Bladder microvascular endothelial cell (primary cell): ENCODE measurements around the gene AADACL2. TPM values are rescaled to one million over a fixed set of nuclear protein-coding genes. Genes with fewer than 3 reads are reported as not detected.

Experiments used
- total RNA-seq: library from RNA; depleted of rRNA; stranded (reverse); fragments of >200 nt; gene quantifications from 2 replicates; pipeline ENCODE4 v1.2.3, GENCODE V29; 2014

AADACL2 gene
- total RNA-seq: not detected in 2 replicates

GRCh38 chr3:151733613-151734012, at the start of gene AADACL2:
Gene AADACL2, plus strand, starts transcription at chr3:151733927. Its CDS starts 109 bp downstream, at chr3:151734036.

Other genes starting within 250 kb of the AADACL2 start
- 0.32 TPM in 1 of 2 replicates, not detected in the other for gene AADAC, start 80.2 kb downstream of the AADACL2 start, total RNA-seq
- gene SUCNR1, start 139.7 kb downstream of the AADACL2 start, total RNA-seq: under 0.01 TPM in 2 replicates